Heart right ventricle (tissue), 16 donors: ENCODE results near the gene ZNF679. TPM values are rescaled to one million over a fixed set of nuclear protein-coding genes. Genes with fewer than 3 reads are reported as not detected.
"Not testable (repeated sequence)": the region's sequence is repeated elsewhere in the genome, so short reads cannot be mapped to it uniquely, and the experiment has no call there.

ENCODE experiments used
- ATAC-seq, 8 donors: fragments of 200-7000 bp; cut with Tn5 transposase; one replicate each; pipeline ENCODE4 v1.9.1; 2020; ENCODE audit warnings: mild to moderate bottlenecking in 8 of 8, moderate library complexity in 8 of 8, moderate number of reproducible peaks in 1 of 8
- DNase-seq, 2 donors: peaks; one replicate each; pipeline ENCODE4 v3.0.0-alpha.2; 2020
- H3K27ac ChIP-seq, 10 donors: fragments of 200-600 bp; sonication (generic) in 2 of 10; one replicate each; pipeline versions ENCODE4 v1.5.0 to v1.8.0; 2020 to 2022; ENCODE audit warnings: mild to moderate bottlenecking in 3 of 10
- H3K27me3 ChIP-seq, 7 donors: fragments of 200-600 bp; one replicate each; pipeline ENCODE4 v1.8.0; 2021 to 2022; ENCODE audit warnings: mild to moderate bottlenecking in 2 of 7
- H3K36me3 ChIP-seq, 9 donors: fragments of 200-600 bp; sonication (generic) in 1 of 9; one replicate each; pipeline versions ENCODE4 v1.5.0 to v1.8.0; 2020 to 2022; ENCODE audit warnings: mild to moderate bottlenecking in 2 of 9
- H3K4me1 ChIP-seq, 9 donors: fragments of 200-600 bp; sonication (generic) in 1 of 9; one replicate each; pipeline versions ENCODE4 v1.5.0 to v1.8.0; 2020 to 2022; ENCODE audit warnings: mild to moderate bottlenecking in 4 of 9
- H3K4me3 ChIP-seq, 10 donors: fragments of 200-600 bp; sonication (generic) in 2 of 10; one replicate each; pipeline versions ENCODE4 v1.5.0 to v1.8.0; 2020 to 2022; ENCODE audit warnings: mild to moderate bottlenecking in 7 of 10, moderate library complexity in 2 of 10
- H3K9me3 ChIP-seq, 11 donors: fragments of 200-600 bp in 10 of 11; sonication (generic) in 2 of 11; one replicate each; pipeline versions ENCODE4 v1.5.0 to v1.8.0; 2013 to 2022; ENCODE audit warnings: mild to moderate bottlenecking in 2 of 11, control low read depth in 1 of 11, moderate library complexity in 1 of 11
- WGBS, 2 donors: extraction: QIAGEN DNeasy Blood & Tissue Kit; methylation state at CpG; one replicate each; pipeline ENCODE4 v1.1.7; 2013; ENCODE audit warnings: inconsistent platforms in 1 of 2; 5-methylcytosine and 5-hydroxymethylcytosine counted together
- intact Hi-C, 10 donors: fragments of 100-400 bp; cut with DNase I; formaldehyde crosslinking; loops; one replicate each; pipeline versions ENCODE4 v1.11.1 to v1.14.2; 2022
- polyA plus RNA-seq, 2 donors: library from polyadenylated mRNA; stranded (reverse); fragments of 200-250 nt; gene quantifications; one replicate each; pipeline ENCODE4 v1.2.3, GENCODE V29; 2013
- total RNA-seq, 10 donors: library from RNA; stranded (reverse); fragmentation: NEBNext Ultra II Directional in 3 of 10; extraction: Animal tissue kit (Norgen Biotek cat#: 25700) in 3 of 10; gene quantifications; one replicate each; pipeline versions ENCODE4 v1.2.1 to v1.2.4, GENCODE V29; 2021 to 2023
- TF ChIP-seq, protein P1 (sequence below), 9 donors: fragments of 200-600 bp; sonication (generic) in 2 of 9; IDR thresholded peaks; one replicate each; pipeline versions ENCODE4 v1.5.0 to v1.8.0; 2021 to 2022; ENCODE audit warnings: antibody characterized with exemption in 9 of 9, mild to moderate bottlenecking in 5 of 9, moderate library complexity in 1 of 9
- donor health status: Arrhythmogenic right ventricular cardiomyopathy.
- donor health status: ischemic (EF 13 %, LVEDD 7.1; RV severe dilation, severe dysfunction).
- donor health status: healthy with polysubstance abuse.
- donor health status: DM: no; HTN: yes; CAD: no.
- donor health status: DM: no; HTN: no; CAD: no.
- donor health status: ischemic (EF 25% LVEDD 6.9; RV normal size, moderate dysfunction).
- donor health status: ischemic (EF 25% LVEDD 5.7; RV mildly dilated, moderate dysfunction).
- donor health status: healthy.
- donor health status: DM: yes; HTN: yes; CAD: no.
- donor health status: Ischemic cardiomyopathy.
- donor health status: ischemic (EF 35%, LVEDD 5.7; RV mildly dilated, moderate dysfunction).
- donor health status: nonischemic (EF 11% LVEDD 7.7; RV severe dilation, severe dysfunction).
- donor health status: DM: yes; HTN: yes; CAD: no.
- donor health status: PGD.
- donor health status: ischemic (EF 29% LVEDD 5.4; RV normal size, mild dysfunction).
- donor health status: nonischemic (EF 23%, LVEDD 6.1; RV moderate dilation, normal function).

The ZNF679 gene
- total and polyA plus RNA-seq, 12 donors, result not detected

DNA sequence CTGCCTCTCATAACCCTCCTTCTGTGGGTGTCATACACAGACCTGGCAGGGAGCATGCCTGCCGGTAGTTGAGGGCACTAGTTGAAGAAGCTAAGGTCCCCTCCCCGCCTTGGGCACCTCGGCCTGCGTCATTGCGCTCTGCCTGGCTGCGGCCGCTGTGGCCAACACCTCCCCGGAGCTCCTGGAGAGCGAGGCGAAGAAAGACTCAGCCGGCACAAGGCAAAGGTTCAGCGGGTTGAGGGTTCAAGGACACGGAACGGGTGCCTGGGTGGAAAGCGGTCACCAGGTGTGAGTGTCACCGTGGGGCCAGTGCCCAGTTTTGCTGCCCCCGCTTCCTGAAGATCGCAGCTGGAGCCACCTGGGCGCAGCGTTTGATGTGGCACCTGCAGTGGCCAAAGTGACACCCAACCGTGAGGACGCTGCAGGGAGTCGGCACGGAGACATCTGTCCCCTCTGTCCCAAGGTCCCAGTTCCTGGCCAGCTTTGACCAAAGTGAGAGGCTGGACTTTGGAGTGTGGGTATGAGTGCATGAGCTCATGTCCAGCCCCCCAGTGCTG, 36.0 kb upstream of the ZNF679 start:
- no peaks in the 10 kb centered on the region for H3K4me1 ChIP-seq
- H3K27me3 ChIP-seq, result peaks cover 0 to 8% (median 0%) of the 10 kb centered on the region in 7 donors
- peaks cover 0 to 69% (median 4%) of the 10 kb centered on the region in 11 donors for H3K9me3 ChIP-seq
- 91 to 92% methylated on average over 24 of the region's 24 CpGs for WGBS, 2 donors
- no peak overlapping the region for H3K4me3 ChIP-seq
- TF ChIP-seq, protein P1, sequence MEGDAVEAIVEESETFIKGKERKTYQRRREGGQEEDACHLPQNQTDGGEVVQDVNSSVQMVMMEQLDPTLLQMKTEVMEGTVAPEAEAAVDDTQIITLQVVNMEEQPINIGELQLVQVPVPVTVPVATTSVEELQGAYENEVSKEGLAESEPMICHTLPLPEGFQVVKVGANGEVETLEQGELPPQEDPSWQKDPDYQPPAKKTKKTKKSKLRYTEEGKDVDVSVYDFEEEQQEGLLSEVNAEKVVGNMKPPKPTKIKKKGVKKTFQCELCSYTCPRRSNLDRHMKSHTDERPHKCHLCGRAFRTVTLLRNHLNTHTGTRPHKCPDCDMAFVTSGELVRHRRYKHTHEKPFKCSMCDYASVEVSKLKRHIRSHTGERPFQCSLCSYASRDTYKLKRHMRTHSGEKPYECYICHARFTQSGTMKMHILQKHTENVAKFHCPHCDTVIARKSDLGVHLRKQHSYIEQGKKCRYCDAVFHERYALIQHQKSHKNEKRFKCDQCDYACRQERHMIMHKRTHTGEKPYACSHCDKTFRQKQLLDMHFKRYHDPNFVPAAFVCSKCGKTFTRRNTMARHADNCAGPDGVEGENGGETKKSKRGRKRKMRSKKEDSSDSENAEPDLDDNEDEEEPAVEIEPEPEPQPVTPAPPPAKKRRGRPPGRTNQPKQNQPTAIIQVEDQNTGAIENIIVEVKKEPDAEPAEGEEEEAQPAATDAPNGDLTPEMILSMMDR (IDR thresholded peaks at IDR 0.05), result no peak
- intact Hi-C loops, result no loop called here
- H3K27ac ChIP-seq, result no peak overlapping the region
- ATAC-seq (no peak), DNase-seq (no peak)
- H3K36me3 ChIP-seq, result no peaks in the 10 kb centered on the region

DNA sequence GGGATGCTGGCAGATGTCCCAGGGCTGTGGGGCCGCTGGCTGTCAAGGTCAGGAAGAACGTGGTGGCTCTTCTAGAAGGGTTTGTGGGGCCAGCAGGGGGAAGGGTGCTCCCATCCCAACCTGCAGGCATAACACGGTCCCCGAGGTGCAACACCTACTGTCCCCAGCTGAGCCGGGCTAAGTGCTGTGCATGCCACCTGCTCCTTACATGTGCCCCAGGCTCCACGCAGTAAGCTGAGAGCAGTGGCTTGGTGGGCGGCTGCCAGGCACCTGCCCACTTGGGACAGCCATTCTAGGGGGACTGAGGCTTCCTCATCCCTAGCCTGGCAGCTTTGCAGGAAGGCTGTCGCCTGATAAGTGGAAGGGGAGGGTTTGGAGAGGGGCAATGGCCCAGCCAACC, 35.5 kb upstream of the ZNF679 start:
- TF ChIP-seq, protein P1 (IDR thresholded peaks at IDR 0.05), result no peak
- WGBS, 2 donors, result 71 to 74% methylated on average over 8 of the region's 8 CpGs
- H3K27me3 ChIP-seq, result peaks cover 0 to 8% (median 0%) of the 10 kb centered on the region in 7 donors
- no peaks in the 10 kb centered on the region for H3K4me1 ChIP-seq
- intact Hi-C loops, result no loop called here
- H3K4me3 ChIP-seq, result no peak overlapping the region
- no peak for DNase-seq
- peaks cover 0 to 71% (median 0%) of the 10 kb centered on the region in 11 donors for H3K9me3 ChIP-seq
- H3K27ac ChIP-seq, result no peak overlapping the region
- H3K36me3 ChIP-seq, result no peaks in the 10 kb centered on the region
- ATAC-seq, result no peak

DNA sequence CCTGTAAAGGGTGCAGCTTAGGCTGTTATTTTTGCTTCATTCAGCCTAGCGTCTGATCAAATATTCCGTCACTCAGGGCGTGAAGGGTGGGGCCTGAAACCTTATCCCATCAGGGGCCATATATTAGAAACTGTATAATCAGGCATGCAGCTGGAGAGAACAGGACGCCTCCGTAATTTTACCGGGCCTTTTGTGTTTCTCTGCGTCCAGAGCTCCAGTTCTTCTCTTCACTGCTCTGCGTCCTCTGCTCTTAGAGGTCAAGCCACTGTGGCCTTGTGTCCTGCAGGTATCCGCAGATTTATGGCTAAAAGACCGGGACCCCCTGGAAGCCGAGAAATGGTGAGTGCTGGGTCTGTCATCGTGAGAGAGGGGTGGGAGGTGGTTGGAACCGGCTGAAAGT, 21.4 kb upstream of the ZNF679 start, which contains the start of gene ZNF735:
Gene ZNF735 (plus strand): TSS at position 301 of the 400 bp plus-strand sequence. CDS start 0 bp downstream, at position 301.
- intact Hi-C loops, result no loop called here
- WGBS, 2 donors, result 80 to 86% methylated on average over 13 of the region's 13 CpGs
- DNase-seq (no peak), ATAC-seq (no peak)
- no peaks in the 10 kb centered on the region for H3K4me1 ChIP-seq
- TF ChIP-seq, protein P1 (IDR thresholded peaks at IDR 0.05), result no peak
- H3K27me3 ChIP-seq, result no peaks in the 10 kb centered on the region
- no peaks in the 10 kb centered on the region for H3K36me3 ChIP-seq
- no peak within 1 kb of the TSS for H3K27ac ChIP-seq
- H3K9me3 ChIP-seq, result peaks cover 0 to 91% (median 0%) of the 10 kb centered on the region in 11 donors
- no peak within 1 kb of the TSS for H3K4me3 ChIP-seq

DNA sequence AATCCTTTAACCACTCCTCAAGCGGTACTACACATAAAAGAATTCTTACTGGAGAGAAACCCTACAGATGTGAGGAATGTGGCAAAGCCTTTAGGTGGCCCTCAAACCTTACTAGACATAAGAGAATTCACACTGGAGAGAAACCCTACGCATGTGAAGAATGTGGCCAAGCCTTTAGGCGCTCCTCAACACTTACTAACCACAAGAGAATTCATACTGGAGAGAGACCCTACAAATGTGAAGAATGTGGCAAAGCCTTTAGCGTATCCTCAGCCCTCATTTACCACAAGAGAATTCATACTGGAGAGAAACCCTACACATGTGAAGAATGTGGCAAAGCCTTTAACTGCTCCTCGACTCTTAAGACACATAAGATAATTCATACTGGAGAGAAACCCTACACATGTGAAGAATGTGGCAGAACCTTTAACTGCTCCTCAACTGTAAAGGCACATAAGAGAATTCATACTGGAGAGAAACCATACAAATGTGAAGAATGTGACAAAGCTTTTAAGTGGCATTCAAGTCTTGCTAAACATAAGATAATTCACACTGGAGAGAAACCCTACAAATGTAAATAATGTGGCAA, 8.5 kb upstream of the ZNF679 start:
- H3K4me3 ChIP-seq, intact Hi-C loops, DNase-seq, H3K36me3 ChIP-seq, ATAC-seq, H3K27me3 ChIP-seq, H3K27ac ChIP-seq, H3K4me1 ChIP-seq: not testable (repeated sequence)
- peaks cover 0 to 100% (median 56%) of the 10 kb centered on the region in 11 donors for H3K9me3 ChIP-seq
- 70 to 72% methylated on average over 5 of the region's 5 CpGs for WGBS, 2 donors

DNA sequence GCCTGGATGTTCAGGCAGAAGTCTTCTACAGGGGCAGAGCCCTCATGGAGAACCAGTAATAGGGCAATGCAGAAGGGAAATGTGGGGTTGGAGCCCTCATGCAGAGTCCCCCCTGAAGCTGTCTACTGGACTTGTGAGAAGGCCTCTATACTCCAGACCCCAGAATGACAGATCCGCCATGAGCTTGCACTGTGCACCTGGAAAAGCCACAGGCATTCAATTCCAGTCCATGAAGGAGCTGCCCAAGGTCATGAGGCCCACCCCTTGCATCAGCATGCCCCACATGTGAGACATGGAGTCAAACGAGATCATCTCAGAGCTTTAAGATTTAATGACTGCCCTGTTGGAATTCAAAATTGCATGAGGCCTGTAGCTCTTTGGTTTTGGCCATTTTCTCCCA, 4.9 kb upstream of the ZNF679 start:
- ATAC-seq, result no peak
- peaks cover 0 to 94% (median 49%) of the 10 kb centered on the region in 11 donors for H3K9me3 ChIP-seq

More for the DNA sequence above, 4.9 kb upstream of the ZNF679 start:
- no peak for DNase-seq
- H3K27ac ChIP-seq, result no peak overlapping the region
- 21 to 38% methylated on average over 2 of the region's 2 CpGs for WGBS, 2 donors
- H3K36me3 ChIP-seq, result no peaks in the 10 kb centered on the region
- intact Hi-C loops, result no loop called here
- TF ChIP-seq, protein P1 (IDR thresholded peaks at IDR 0.05), result no peak
- H3K27me3 ChIP-seq, result no peaks in the 10 kb centered on the region
- H3K4me1 ChIP-seq, result no peaks in the 10 kb centered on the region
- H3K4me3 ChIP-seq, result no peak overlapping the region
